ENCODE measurements around the gene TBC1D16.
"Not testable (repeated sequence)": the region's sequence is repeated elsewhere in the genome, so short reads cannot be mapped to it uniquely, and the experiment has no call there.

TBC1D16 gene

DNA sequence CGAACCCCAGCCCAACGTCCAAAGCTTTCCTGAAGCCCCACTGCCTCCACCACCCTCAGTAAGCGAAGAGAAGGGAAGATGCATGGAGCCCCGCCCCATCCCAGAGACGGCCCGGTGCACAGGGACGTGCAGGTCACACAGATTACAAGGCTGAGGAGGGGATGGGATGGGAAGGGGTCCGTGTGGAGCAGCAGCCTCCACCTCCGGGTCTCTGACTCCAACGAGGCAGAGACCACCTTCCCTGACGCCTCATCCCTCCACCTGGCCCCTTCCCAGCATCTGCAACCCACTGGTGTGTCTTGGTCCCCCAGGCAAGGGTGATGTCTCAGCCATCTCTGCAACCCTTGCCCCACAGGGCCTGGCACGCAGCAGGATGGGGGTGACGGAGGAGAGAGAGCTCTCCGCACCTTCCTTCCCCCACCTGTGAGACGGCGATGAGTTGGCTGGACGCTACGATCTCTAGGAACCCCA is 58.5 kb downstream of the TBC1D16 start:
- DNase-seq (ENCODE audit: low spot score) (no peak), FAIRE-seq (no peak)

DNA sequence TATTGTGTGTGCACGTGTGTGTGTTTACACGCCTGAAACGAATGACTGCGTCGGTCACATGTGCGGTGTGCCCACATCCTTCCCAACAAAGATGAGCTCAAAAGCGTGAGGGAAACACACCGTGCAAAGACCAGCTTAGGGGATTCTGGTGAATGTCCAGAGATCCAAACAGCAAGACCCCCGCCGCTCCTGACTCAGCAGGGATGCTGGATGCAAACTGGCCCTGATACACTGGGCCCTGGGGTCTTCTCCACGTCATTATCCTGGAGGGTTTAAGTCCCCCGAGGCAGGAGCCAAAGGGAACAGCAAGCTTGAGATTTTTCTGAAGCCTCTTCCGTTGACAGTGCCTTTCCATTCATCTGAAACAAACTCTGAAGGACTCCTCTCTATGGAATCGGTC is 59.2 kb downstream of the TBC1D16 start:
- FAIRE-seq, result no peak
- no peak for DNase-seq (ENCODE audit: low spot score)

GRCh38 chr17:79975498-79976134 is 60.1 kb downstream of the TBC1D16 start:
- FAIRE-seq (no peak), DNase-seq (ENCODE audit: low spot score) (no peak)

GRCh38 chr17:79974566-79975497 is 60.8 kb downstream of the TBC1D16 start:
- DNase-seq (ENCODE audit: low spot score) (no peak), FAIRE-seq (no peak)

GRCh38 chr17:79971651-79972050 is 64.0 kb downstream of the TBC1D16 start:
- FAIRE-seq (no peak), DNase-seq (ENCODE audit: low spot score) (no peak)

- DNase-seq (ENCODE audit: low spot score), result no peak
- no peak for FAIRE-seq
Observed at GRCh38 chr17:79970576-79971068, 65.0 kb downstream of the TBC1D16 start.

- FAIRE-seq (no peak), DNase-seq (ENCODE audit: low spot score) (no peak)
Observed at GRCh38 chr17:79969906-79970305, 65.8 kb downstream of the TBC1D16 start.

DNA sequence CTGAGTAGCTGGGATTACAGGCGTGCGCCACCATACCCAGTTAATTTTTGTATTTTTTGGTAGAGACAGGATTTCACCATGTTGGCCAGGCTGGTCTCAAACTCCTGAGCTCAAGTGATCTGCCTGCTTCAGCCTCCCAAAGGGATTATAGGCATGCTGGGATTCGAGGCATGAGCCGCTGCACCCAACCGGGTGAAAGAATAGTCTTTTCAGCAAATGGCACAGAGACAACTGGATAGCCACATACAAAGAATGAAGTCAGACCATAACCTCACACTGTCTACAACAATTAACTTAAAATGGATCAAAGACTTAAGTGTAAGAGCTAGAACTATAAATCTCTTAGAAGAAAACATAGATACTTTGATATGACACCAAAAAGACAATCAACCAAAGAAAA is 67.6 kb downstream of the TBC1D16 start:
- DNase-seq (ENCODE audit: low spot score), result no peak
- no peak for FAIRE-seq

GRCh38 chr17:79966681-79967080 is 69.0 kb downstream of the TBC1D16 start:
- DNase-seq (ENCODE audit: low spot score), result no peak
- no peak for FAIRE-seq

DNA sequence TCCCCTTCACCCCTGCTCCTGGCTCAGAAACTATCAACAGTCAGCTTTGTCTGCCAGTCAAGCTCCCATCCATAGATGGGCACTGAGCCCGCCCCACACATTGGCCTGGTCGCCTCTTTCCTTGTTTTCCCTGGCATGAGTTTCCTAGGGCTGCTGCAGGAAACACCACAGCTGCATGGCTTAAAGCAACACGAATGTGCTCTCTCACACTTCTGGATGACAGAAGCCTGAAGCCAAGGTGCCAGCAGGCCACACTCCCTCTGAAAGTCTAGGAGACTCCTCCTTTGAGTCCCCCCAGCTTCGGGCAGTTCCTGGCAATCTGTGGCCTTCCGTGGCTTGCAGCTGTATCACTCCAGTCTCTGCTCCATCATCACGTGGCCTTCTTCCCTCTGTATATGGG is 69.9 kb downstream of the TBC1D16 start:
- DNase-seq (ENCODE audit: low spot score) (no peak), FAIRE-seq (no peak)

GRCh38 chr17:79962467-79962866 is 73.2 kb downstream of the TBC1D16 start:
- not testable (repeated sequence) for FAIRE-seq; DNase-seq (ENCODE audit: low spot score)

DNA sequence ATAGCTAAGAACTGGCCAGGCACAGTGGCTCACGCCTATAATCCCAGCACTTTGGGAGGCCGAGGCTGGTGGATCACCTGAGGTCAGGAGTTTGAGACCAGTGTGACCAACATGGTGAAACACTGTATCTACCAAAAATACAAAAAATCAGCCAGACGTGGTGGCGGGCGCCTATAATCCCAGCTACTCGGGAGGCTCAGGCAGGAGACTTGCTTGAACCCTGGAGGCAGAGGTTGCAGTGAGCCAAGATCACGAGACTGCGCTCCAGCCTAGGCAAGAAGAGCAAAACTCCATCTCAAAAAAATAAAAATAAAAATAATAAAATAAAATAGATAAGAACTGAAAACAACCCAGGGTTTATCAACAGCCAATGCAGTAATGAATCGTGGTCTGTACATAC is 74.1 kb downstream of the TBC1D16 start:
- not testable (repeated sequence) for FAIRE-seq; DNase-seq (ENCODE audit: low spot score)

DNA sequence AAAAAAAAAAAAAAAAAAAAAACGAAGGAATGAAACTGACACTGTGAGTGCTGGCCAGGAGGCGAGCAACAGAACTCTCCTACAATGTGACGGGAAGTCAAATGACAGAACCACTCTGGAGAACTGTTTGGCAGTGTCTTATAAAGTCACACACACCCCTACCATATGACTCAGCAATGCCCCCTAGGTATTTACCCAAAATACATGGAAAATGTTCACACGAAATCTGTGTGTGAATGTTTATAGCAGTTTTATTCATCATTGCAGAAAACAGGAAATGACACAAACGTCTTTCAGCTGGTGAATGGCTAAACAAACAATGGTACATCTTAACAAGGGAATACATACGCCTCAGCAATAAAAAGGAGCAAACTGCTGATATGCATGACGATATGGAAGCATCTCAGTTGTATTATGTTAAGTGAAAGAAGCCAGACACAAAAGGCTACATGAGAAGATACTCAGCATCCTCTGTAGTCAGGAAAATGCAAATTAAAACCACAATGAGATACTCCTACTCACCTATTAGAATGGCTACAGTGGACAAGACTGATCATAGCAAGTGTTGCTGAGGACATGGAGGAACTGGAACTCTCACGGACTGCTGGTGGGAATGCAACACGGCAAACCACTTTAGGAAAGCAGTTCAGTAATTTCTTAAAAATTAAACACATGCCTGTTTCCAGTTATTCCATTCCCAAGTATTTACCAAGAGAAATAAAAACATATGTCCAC is 74.7 kb downstream of the TBC1D16 start:
- FAIRE-seq, result no peak

DNA sequence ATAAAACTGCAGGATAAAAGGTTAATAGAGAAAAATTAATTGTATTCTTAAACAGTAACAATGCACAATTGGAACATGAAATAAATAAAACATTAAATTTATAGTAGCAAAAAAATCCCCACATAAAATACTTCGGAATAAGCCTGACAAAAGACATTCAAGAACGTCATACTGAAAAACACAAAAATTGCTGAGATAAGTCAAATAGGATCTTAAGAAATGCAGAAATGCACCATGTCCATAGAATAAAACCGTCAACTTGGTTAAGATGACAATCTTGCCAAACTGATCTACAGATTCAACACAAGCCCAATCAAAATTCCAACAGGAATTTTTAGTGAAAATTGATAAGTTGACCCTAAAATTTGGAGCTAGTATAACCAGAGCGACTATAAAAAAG is 76.6 kb downstream of the TBC1D16 start:
- DNase-seq (ENCODE audit: low spot score) (no peak), FAIRE-seq (no peak)

More for the DNA sequence above, 74.7 kb downstream of the TBC1D16 start:
- no peak for DNase-seq (ENCODE audit: low spot score)

GRCh38 chr17:79956853-79957252 is 78.8 kb downstream of the TBC1D16 start:
- DNase-seq (ENCODE audit: low spot score) (no peak), FAIRE-seq (no peak)

DNA sequence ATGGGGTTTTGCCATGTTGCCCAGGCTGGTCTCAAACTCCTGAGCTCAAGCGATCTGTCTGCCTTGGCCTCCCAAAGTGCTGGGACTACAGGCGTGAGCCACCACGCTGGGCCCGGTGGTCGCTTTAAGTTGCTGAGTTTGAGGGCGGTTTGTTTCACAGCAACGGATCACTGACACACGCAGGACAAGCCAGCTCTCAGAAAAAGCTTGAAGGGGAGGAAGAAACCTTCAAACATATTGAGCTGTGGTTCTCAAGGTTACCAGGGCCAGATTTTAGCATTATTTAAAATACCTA is 79.3 kb downstream of the TBC1D16 start:
- not testable (repeated sequence) for DNase-seq (ENCODE audit: low spot score); FAIRE-seq

GRCh38 chr17:79955691-79956440 is 79.8 kb downstream of the TBC1D16 start:
- DNase-seq (ENCODE audit: low spot score) (no peak), FAIRE-seq (no peak)

DNA sequence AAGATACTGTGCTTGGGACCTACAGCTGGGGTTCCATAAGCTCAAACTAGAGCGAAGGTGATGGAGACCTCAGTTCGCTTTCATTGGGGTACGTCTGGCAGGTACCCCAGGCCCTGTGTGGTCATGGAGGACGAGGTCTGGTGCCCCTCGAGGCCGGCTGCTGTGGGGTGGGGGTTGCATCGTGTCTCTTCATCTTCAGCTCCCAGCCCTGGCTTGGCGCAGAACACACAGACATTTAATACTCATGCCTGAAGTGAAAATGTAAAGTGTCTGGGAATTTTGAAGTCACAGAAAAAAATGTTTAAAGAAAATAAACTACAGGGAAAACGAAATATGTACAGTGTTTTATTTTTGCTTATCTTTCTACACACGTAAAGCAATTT is 80.5 kb downstream of the TBC1D16 start:
- DNase-seq (ENCODE audit: low spot score), result no peak
- no peak for FAIRE-seq

- FAIRE-seq (no peak), DNase-seq (ENCODE audit: low spot score) (no peak)
Observed at GRCh38 chr17:79954281-79955166, 81.1 kb downstream of the TBC1D16 start.

- DNase-seq (ENCODE audit: low spot score) (no peak), FAIRE-seq (no peak)
Observed at GRCh38 chr17:79953335-79953734, 82.3 kb downstream of the TBC1D16 start.
